ENCODE results near the gene CBR1. TPM values are rescaled to one million over a fixed set of nuclear protein-coding genes. Genes with fewer than 3 reads are reported as not detected.
"Not testable (repeated sequence)": the region's sequence is repeated elsewhere in the genome, so short reads cannot be mapped to it uniquely, and the experiment has no call there.

Gene CBR1
- total and polyA plus RNA-seq, 8 donors = 20.7 to 83.4 (median 30.1) TPM

GRCh38 chr21:36073181-36073580, 3.4 kb downstream of the CBR1 start:
- no peaks in the 10 kb centered on the region for H3K27me3 ChIP-seq
- no peak overlapping the region for H3K27ac ChIP-seq
- H3K4me1 ChIP-seq = peaks cover 10 to 37% of the 10 kb centered on the region in 2 donors
- DNase-seq = no peak
- ATAC-seq = no peak
- peaks cover 0 to 15% of the 10 kb centered on the region in 2 donors for H3K36me3 ChIP-seq
- intact Hi-C loops (cut with DNase I) = no loop called here
- H3K9me3 ChIP-seq = peaks cover 0 to 6% of the 10 kb centered on the region in 2 donors
- no peak for TF ChIP-seq CTCF (IDR thresholded peaks at IDR 0.05)
- no peak overlapping the region for H3K4me3 ChIP-seq

GRCh38 chr21:36073911-36074310, 4.1 kb downstream of the CBR1 start:
- H3K27ac ChIP-seq; H3K4me3 ChIP-seq; H3K9me3 ChIP-seq; H3K27me3 ChIP-seq; ATAC-seq; DNase-seq; intact Hi-C loops (cut with DNase I): not testable (repeated sequence)
- H3K4me1 ChIP-seq = peaks cover 10 to 42% of the 10 kb centered on the region in 2 donors
- peaks cover 0 to 15% of the 10 kb centered on the region in 2 donors for H3K36me3 ChIP-seq

GRCh38 chr21:36075171-36075570, 5.3 kb downstream of the CBR1 start:
- Histone ChIP-seq H3K9me3 (no peaks in the 10 kb centered on the region), H3K27me3 (no peaks in the 10 kb centered on the region), H3K27ac (no peak overlapping the region), H3K4me3 (no peak overlapping the region), H3K36me3 (peaks cover 0 to 15% of the 10 kb centered on the region in 2 donors), H3K4me1 (peaks cover 5 to 39% of the 10 kb centered on the region in 2 donors)
- no peak for TF ChIP-seq CTCF (IDR thresholded peaks at IDR 0.05)
- no peak for ATAC-seq
- intact Hi-C loops (cut with DNase I) = no loop called here
- no peak for DNase-seq

- Histone ChIP-seq H3K27me3 (no peaks in the 10 kb centered on the region), H3K9me3 (no peaks in the 10 kb centered on the region), H3K27ac (no peak overlapping the region), H3K4me3 (no peak overlapping the region), H3K4me1 (peaks cover 5 to 31% of the 10 kb centered on the region in 2 donors), H3K36me3 (peaks cover 0 to 15% of the 10 kb centered on the region in 2 donors)
- no peak for TF ChIP-seq CTCF (IDR thresholded peaks at IDR 0.05)
- ATAC-seq (no peak), DNase-seq (no peak)
- intact Hi-C loops (cut with DNase I) = no loop called here
Observed at GRCh38 chr21:36075953-36076352, 6.1 kb downstream of the CBR1 start.

GRCh38 chr21:36076878-36077655, 7.2 kb downstream of the CBR1 start:
- Histone ChIP-seq H3K27me3 (no peaks in the 10 kb centered on the region), H3K36me3 (peaks cover 0 to 8% of the 10 kb centered on the region in 2 donors), H3K9me3 (no peaks in the 10 kb centered on the region), H3K4me1 (peaks cover 5 to 20% of the 10 kb centered on the region in 2 donors), H3K4me3 (no peak overlapping the region), H3K27ac (no peak overlapping the region)
- intact Hi-C loops (cut with DNase I) = no loop called here
- peak; percentile 67 for ATAC-seq
- no peak for DNase-seq
- no peak for TF ChIP-seq CTCF (IDR thresholded peaks at IDR 0.05)

All from left lung (tissue), 10 donors.